Measurements from ENCODE around the gene CCDC92B.
"Not testable (repeated sequence)": the region's sequence is repeated elsewhere in the genome, so short reads cannot be mapped to it uniquely, and the experiment has no call there.

Gene CCDC92B

GRCh38 chr17:2749058-2749783 is at the start of gene CCDC92B:
Gene CCDC92B (minus strand): TSS chr17:2749652. CDS start chr17:2735145, 14,507 bp downstream.
- no peak for DNase-seq

DNA sequence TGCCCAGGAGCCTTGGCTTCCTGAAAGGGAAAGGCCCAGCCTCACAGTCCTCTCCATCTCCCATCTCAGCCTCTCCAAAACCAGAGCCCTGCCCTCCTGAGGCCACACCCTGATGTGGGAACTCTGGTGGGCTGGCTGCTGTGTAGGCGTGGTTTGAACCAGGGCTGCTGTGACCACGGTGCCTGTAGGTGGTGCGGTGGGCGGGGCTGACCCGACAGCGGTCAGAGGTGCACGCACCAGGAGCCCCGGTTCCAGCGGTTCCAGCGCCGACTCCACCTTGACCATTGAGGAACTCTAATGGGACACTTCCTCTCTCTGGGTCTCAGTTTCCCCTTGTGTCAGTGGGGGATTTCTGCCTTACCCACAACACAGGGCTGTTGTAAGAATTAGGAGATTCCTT is 49.2 kb upstream of the CCDC92B start:
- DNase-seq = no peak

- DNase-seq = no peak
These were observed 48.7 kb upstream of the CCDC92B start for GRCh38 chr17:2798188-2798587.

DNA sequence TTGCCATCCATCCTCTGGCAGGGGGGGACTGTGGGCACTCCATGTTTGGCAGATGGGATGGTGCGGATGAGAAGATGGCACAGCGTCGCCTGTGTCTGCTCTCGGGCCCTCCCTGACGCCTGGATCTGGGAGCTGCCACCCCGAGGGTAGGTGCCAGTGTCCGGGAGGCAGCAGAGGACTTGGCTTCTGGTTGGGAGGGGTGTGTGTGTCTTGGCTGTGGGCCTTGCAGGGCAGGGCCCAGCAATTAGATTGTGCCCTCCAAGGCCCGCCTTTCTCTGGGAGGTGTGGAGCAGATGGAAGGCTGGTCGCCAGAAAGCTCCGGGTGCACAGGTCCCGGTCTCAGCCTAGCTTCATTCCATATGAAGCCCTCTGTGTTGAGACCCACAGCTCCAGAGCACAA is 48.2 kb upstream of the CCDC92B start:
- DNase-seq = no peak

GRCh38 chr17:2797226-2797625 is 47.8 kb upstream of the CCDC92B start:
- no peak for DNase-seq

DNA sequence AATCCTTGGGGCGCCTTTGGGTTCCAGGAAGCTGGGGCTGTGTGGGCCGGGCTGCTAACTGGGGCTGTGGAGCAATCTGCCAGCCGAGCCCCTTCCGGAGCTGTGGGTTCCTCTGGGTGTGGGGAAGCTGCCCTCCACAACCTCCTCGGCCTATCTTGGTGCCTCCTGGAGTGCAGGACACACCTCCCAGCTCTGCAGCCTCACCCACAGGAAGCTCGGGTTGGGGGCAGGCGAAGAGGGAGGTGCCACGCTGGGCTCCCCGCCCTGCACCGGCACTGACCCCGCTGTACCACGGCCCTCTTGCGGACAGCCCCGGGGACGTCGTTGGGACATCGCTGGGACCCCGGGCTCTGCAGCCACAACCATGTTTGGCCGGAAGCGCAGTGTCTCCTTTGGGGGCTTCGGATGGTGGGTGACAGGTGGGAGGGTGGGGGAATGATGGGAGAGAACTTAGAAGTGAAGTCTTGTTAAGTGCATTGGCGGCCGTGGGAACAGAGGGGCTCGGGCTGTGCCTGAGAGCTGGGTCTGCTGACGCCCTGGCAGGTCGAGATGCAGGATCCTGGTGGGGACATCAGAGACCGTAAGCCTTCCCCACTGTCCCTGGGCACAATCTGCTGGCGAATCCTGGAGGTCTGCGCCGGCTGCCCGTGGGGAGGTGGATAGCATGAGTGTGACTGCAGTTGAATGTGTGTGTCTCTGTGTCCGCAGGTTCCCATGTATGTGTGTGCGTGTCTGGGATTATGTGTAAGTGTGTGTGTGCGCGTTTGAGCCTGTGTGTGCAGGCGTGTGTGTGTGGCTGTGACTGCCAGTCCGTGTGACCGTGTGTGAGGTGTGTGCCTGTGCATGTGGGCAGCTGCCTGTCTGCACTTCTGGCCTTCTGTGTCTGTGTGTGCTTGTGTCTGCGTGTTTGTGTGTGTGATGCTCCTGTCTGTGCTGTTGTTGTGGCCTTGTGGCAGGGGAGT is 47.0 kb upstream of the CCDC92B start, which contains the start of gene RAP1GAP2:
RAP1GAP2 (plus strand) TSS at position 275 of the 962 bp plus-strand sequence; CDS start at position 365, 90 bp downstream.
- peak; percentile 76 for DNase-seq

DNA sequence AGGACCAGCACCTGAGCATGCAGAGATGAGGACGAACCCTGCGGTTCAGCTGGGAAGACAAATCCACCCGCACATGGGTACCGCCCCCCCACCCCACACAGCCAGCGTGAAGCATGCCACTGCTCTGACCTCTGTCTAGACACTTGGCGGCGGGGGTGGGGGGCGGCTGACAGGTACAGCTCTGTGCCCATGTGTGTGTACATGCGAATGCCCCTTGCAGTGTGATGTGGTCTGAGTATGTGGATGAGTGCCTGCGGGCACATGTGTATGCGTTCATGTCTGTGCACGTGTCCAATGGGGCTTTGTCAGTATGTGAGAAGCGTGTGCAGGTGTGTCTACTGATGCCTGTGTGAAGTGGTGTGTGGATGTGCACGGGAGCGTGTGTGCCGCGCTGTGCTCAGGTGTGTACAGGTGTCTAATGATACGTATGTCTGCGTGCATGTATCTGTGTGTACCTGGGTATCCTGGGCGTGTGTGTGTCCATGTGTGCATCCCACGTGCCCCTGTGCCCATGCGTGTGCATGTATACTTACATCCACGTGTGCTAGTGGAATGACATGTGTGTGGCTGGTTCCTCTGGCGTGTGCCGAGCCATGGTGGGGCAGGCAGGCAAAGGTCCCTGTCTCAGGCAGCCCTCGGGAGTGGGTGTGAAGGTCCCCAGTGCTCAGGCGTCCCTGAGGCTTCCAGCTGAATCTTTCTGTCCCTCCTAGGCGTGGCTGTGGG is 46.1 kb upstream of the CCDC92B start:
- DNase-seq = no peak

DNA sequence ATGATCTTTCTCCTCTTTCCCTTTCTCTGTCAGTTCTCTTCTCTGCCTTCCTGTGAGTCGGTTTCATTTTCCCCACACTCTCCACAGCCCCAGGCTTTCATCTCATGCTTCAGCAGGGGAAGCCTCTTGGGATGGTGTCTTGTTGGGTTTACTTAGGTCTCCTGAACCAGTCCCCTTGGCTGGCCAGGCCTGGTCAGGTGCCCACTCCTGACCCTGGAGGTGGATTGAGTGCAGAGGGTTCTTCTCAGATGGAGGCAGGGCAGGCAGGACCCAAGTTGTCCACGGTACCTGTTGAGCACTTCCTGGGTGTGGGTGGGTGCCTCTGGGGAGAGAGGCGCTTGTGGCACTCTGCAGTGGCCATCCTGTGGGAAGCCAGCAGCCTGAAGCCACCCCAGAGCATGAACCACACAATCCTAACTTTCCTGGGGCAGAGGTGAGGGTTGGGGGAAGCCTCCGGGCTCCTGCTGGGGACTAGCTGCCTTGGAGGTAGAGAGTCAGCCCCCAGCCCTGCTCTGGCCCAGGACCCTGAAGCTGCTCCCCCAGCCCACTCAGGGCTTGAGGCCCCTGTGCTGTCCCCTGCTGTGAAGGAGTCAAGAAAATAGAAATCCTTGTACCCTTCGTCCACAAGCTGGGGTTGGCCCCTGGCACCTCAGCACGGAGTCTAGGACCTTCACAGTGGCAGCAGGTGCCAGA is 44.8 kb upstream of the CCDC92B start:
- no peak for DNase-seq

DNA sequence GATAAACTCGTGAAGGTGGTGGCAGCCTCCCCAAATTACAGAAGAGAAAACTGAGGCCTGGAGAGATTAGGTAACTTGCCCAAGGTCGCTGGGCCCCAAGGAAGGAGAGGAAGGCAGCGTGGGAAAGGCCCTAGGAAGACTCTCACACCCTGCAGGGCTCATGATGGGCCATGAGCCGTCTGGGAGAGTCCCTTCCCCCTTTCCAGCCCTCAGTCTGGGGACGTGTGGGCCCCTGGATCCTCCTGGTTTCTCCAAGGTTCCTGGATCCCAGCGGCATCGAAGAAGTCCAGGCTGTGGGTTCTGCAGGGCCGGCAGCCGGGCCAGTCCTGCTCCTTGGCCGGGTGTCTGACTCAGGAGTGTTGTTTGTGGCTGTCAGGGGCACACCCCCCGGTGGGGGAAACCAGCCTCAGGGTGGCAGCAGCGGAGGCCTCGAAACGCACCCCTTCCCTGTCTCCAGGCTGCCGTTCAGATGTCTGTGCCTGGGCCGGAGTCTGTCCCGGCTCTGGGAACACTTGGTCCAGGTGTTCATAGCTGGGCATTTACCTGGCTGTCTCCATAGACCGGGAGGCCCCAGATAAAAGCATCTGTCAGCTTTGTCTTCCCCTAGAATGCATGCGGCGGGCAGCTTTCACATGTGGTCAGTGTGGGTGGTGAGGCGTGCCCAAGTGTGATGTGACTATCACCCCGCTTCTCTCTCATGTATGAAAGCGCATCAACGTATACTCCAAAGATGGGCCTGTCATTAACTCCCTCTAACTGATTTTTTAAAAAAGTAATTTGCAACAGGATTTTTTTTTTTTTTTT is 43.1 kb upstream of the CCDC92B start:
- DNase-seq = peak; percentile 89

DNA sequence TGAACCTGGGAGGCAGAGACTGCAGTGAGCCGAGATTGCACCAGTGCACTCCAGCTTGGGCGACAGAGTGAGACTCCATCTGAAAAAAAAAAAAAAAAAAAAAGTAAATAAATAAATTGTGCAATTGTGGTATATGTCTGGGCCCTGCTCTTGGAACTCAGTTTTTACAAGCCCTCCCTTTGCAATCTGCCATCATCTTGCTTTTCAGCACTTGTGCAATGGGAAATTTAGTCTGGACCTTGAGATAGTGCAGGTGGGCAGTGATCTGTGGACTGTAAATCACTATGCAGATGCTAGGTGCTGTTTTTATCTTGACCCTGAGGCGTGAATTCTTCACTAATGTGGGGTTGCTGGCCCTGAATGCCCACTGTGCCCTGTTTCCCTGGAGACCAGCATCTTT is 40.2 kb upstream of the CCDC92B start:
- DNase-seq = no peak

GRCh38 chr17:2786176-2786881 is 36.9 kb upstream of the CCDC92B start:
- DNase-seq = peak; percentile 97

DNA sequence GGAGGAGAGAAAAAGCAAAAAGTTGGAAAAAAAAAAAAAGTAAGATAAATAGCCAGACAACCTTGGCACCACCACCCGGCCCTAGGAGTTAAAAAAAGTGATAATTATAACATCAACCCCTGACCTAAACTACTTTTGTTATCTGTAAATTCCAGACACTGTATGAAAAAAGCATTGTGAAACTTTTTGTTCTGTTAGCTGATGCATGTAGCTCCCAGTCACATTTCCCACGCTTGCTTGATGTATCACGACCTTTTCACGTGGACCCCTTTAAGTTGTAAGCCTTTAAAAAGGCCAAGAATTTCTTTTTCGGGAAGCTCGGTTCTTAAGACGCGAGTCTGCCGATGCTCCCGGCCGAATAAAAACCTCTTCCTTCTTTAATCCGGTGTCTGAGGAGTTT is 35.9 kb upstream of the CCDC92B start:
- DNase-seq = not testable (repeated sequence)

- DNase-seq = no peak
These were observed 35.4 kb upstream of the CCDC92B start for GRCh38 chr17:2784864-2785263.

DNA sequence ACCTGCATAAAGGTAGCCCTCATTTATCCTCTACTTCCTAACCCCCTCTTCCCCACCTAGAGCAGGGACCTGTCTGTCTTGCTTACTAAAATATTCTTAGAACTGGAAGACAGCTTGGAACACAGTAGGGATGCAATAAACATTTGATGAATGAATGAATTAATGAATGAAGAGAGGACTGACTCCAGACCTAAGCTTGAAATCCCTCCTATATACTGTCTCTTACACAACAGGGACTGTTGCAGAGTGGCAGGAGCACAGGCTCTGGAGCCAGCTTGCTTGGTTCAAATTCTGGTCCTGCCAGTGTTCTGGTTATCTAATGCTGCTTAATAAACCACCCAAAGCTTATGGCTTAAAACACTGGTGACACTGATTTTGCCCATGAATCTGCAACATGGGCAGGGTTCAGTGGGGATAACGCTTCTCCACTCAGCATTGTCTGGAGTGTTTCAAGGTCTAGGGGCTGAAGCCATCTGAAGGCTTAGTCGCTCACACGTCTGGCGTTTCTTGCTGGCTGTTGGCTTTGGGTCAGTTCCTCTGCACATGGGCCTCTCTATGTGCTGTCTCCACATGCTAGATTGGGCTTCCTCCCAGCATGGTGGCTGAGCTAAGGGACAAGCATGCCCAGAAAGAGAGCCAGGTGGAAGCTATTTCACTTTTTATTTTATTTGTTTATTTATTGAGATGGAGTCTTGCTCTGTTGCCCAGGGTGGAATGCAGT is 34.0 kb upstream of the CCDC92B start:
- DNase-seq = no peak

- DNase-seq = no peak
These were observed 32.6 kb upstream of the CCDC92B start for GRCh38 chr17:2782055-2782454.

- not testable (repeated sequence) for DNase-seq
These were observed 32.1 kb upstream of the CCDC92B start for GRCh38 chr17:2781598-2781997.

DNA sequence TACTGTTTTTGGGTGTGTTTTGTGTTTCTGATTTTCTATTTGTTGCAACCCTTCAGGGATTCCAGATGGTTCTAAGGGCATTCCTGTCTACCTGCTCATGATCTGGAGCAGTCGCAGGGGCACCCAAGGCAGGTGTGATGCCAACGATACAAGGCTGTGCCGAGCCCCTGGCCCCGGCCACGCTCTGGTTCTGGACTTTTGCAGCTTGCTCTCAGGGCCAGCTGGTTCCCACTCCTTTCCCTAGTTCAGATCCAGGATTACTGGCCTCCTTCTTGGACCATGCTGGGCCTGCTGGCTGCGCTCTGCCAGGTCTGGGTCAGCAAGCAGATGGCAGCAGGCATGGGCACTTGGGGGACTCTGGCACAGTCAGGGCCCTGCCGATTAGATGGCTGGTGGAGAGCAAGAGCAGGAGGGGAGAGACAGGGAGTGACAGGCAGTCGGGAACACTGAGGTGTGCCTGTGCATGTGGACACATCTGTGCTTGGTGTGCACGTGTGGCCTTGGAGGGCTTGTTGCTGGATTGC is 31.5 kb upstream of the CCDC92B start:
- no peak for DNase-seq

DNA sequence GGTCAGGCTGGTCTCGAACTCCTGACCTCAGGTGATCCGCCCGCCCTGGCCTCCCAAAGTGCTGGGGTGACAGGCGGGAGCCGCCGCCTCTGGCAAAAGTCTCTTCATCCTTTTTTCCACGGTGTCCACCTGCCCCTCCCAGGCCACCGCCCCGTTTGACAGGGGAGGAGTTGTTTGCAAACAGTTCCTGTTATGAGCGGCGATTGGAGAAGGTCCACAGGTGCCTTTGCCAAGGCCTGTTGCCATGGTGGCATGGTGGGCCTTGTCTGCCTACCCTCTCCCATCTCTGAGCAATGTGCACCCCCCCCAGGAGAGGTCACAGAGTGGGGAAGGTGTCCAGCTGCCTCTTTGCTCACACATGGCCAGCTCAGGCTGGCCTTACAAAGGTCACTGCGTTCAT is 30.8 kb upstream of the CCDC92B start:
- no peak for DNase-seq

DNA sequence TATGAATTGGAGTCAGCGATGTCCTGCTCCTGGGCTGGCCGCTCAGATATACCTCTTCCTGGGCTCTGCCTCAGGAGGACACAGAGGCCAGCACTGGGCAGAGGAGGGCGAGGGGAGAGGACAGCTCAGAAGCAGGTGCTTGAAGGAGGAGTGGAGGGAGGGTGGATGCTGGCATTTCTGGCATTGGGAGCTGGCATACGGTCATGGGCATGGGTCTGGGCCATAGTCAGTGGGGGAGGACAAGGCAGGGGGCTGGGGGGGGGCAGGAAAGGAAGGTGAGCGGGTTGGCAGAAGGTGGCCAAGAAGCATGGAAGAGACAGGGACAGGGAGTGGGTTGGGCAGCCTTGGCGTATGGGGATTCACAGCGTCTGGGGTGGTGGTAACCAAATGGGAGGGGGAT is 30.1 kb upstream of the CCDC92B start:
- DNase-seq = no peak

DNA sequence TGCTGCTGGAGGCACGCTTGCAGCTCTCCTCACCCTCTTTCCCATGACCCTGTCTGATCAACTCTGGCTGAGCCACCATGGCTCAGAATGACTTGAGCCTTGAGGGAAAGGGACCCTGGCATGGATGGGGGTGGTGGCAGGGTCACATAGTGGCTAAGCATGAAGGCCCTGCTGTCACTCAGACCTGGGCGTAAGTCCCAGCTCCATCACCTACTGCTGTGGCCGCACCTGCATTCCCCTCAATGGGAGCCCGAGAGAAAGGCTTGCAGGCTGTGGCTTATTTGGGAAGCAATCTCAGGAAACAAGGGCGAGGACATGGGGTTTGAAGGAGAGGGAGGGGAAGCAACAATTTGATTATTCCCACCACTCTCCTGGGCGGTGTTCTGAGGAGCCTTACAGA is 29.0 kb upstream of the CCDC92B start:
- DNase-seq = no peak
